ENCODE data around the gene VSTM2L. TPM values are rescaled to one million over a fixed set of nuclear protein-coding genes. Genes with fewer than 3 reads are reported as not detected.

The VSTM2L gene
- total and polyA plus RNA-seq, 2 donors (not counting 3 experiments of a cell fraction or from before 2014, with no cell fraction given) = 0.18 TPM; not detected in 1

DNA sequence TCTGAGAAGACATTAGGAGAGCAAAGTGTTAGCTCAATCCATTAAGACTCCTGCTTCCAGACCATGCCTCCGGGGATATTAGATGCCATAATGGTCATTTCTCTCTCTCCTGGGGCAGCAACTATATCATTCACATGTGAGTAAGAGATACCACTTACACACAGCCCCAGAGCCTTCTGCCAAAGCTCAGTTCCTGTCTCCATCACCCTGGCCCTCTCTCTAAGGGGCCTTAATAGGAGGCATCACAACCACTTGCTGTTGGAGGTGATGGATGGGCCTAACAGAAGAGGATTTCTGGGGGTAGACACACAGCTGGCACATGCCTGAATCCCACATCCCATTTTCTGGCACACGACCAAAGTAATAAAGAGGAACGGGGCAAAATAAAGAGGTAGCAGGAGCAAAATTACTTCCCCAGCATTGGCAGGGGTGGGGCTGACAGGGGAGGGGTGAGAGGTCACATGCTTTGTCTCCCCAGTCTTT, 34.0 kb upstream of the VSTM2L start:
- POLR2A ChIA-PET = no interaction called here
- no peaks in the 10 kb centered on the region for H3K27me3 ChIP-seq (ENCODE audit: control insufficient read depth in 2 of 2, insufficient read depth in 2 of 2, low read length in 2 of 2)
- BruUV-seq (replicated peaks) = no TSS peak
- H3K36me3 ChIP-seq (ENCODE audit: control insufficient read depth in 2 of 2, extremely low read depth in 1 of 2, insufficient read depth in 2 of 2, low read length in 2 of 2) = peaks cover 0 to 6% of the 10 kb centered on the region in 2 experiments
- H3K4me2 ChIP-seq (ENCODE audit: insufficient read depth, low read length) = no peak overlapping the region
- no peaks in the 10 kb centered on the region for H3K9me1 ChIP-seq (replicated peaks; ENCODE audit: control insufficient read depth, extremely low read depth, insufficient read depth, low read length)
- no peak overlapping the region for H3K4me3 ChIP-seq (replicated peaks in 1 of 3; ENCODE audit: insufficient read depth in 1 of 3, low read depth in 1 of 3, low read length in 3 of 3)
- TF ChIP-seq GATA2 (IDR thresholded peaks at IDR 0.05; ENCODE audit: insufficient read depth, insufficient read length, low read depth, low read length) = no peak
- TF ChIP-seq EZH2 (IDR thresholded peaks at IDR 0.05; ENCODE audit: borderline replicate concordance, low read depth, low read length, severe bottlenecking) = no peak
- no peak for TF ChIP-seq MYC (IDR thresholded peaks at IDR 0.05; ENCODE audit: low read depth, low read length)
- TF ChIP-seq POLR2AphosphoS5 (IDR thresholded peaks at IDR 0.05; ENCODE audit: insufficient read depth, low read depth, low read length) = no peak
- no peak for TF ChIP-seq JUN (IDR thresholded peaks at IDR 0.05; ENCODE audit: borderline replicate concordance, insufficient read depth, insufficient read length, low read depth)
- no peak for TF ChIP-seq POLR2A (IDR thresholded peaks at IDR 0.05; ENCODE audit: low read depth, low read length)
- no peak for TF ChIP-seq FOS (IDR thresholded peaks at IDR 0.05; ENCODE audit: borderline replicate concordance, insufficient read depth, low read length)
- TF ChIP-seq, protein P1, sequence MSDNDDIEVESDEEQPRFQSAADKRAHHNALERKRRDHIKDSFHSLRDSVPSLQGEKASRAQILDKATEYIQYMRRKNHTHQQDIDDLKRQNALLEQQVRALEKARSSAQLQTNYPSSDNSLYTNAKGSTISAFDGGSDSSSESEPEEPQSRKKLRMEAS (IDR thresholded peaks at IDR 0.05; ENCODE audit: insufficient read depth, insufficient read length) = no peak
- TF ChIP-seq, protein P2, sequence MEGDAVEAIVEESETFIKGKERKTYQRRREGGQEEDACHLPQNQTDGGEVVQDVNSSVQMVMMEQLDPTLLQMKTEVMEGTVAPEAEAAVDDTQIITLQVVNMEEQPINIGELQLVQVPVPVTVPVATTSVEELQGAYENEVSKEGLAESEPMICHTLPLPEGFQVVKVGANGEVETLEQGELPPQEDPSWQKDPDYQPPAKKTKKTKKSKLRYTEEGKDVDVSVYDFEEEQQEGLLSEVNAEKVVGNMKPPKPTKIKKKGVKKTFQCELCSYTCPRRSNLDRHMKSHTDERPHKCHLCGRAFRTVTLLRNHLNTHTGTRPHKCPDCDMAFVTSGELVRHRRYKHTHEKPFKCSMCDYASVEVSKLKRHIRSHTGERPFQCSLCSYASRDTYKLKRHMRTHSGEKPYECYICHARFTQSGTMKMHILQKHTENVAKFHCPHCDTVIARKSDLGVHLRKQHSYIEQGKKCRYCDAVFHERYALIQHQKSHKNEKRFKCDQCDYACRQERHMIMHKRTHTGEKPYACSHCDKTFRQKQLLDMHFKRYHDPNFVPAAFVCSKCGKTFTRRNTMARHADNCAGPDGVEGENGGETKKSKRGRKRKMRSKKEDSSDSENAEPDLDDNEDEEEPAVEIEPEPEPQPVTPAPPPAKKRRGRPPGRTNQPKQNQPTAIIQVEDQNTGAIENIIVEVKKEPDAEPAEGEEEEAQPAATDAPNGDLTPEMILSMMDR (IDR thresholded peaks at IDR 0.05; ENCODE audit: extremely low read depth in 1 of 2, insufficient read depth in 1 of 2, low read depth in 1 of 2, low read length in 2 of 2) = no peak
- DNase-seq (ENCODE audit: low read depth, low spot score) (no peak), FAIRE-seq (no peak)
- no peaks in the 10 kb centered on the region for H4K20me1 ChIP-seq (replicated peaks; ENCODE audit: control insufficient read depth, extremely low read depth, insufficient read depth, low read length)
- CTCF ChIA-PET = no interaction called here
- intact Hi-C loops (cut with micrococcal nuclease) (no loop called here), dilution Hi-C loops (cut with MboI; ENCODE audit: extremely low pct_ligation_motif_present, low sequenced_read_pairs) (no loop called here)
- H3K4me1 ChIP-seq (ENCODE audit: control insufficient read depth, extremely low read depth, insufficient read depth, low read length) = no peaks in the 10 kb centered on the region
- no peak overlapping the region for H3K9ac ChIP-seq (replicated peaks; ENCODE audit: extremely low read depth, insufficient read depth, low read length)
- no peak overlapping the region for H2AFZ ChIP-seq (ENCODE audit: low read depth, low read length)
- no peaks in the 10 kb centered on the region for H3K79me2 ChIP-seq (ENCODE audit: control insufficient read depth, insufficient read depth, low read length)
- no peak overlapping the region for H3K27ac ChIP-seq (ENCODE audit: insufficient read depth, low read depth, low read length)
- no peaks in the 10 kb centered on the region for H3K9me3 ChIP-seq (replicated peaks; ENCODE audit: control insufficient read depth, insufficient read depth, low read length)
